Endothelial cell of umbilical vein (primary cell): Measurements from ENCODE around the gene FANCC.

Experiments used
- CTCF ChIP-seq, 2 donors: IDR thresholded peaks; 1 replicate in 1 of 2; 2 replicates in 1 of 2; pipeline ENCODE4 v1.5.1; 2011; ENCODE audit warnings: low read length in 2 of 2, mild to moderate bottlenecking in 2 of 2, moderate library complexity in 2 of 2, control low read depth in 1 of 2, inconsistent platforms in 1 of 2, low read depth in 1 of 2; ENCODE audit not compliant: insufficient read depth in 1 of 2; ENCODE audit errors: extremely low read depth in 1 of 2
- EZH2 ChIP-seq: IDR thresholded peaks from 2 replicates; pipeline ENCODE4 v1.6.1; 2012; ENCODE audit warnings: borderline replicate concordance, low read depth, mild to moderate bottlenecking, moderate library complexity, low read length, inconsistent platforms; ENCODE audit not compliant: severe bottlenecking
- FOS ChIP-seq: IDR thresholded peaks from 2 replicates; pipeline ENCODE4 v1.6.1; 2011; ENCODE audit warnings: mild to moderate bottlenecking, low read length, moderate library complexity, borderline replicate concordance; ENCODE audit not compliant: insufficient read depth
- JUN ChIP-seq: IDR thresholded peaks from 2 replicates; pipeline ENCODE4 v1.6.1; 2011; ENCODE audit warnings: borderline replicate concordance, low read depth; ENCODE audit not compliant: insufficient read length, insufficient read depth
- MYC ChIP-seq: IDR thresholded peaks from one replicate; pipeline ENCODE4 v1.6.1; 2011; ENCODE audit warnings: mild to moderate bottlenecking, low read depth, low read length
- POLR2A ChIP-seq: IDR thresholded peaks from 2 replicates; pipeline ENCODE4 v1.6.1; 2012; ENCODE audit warnings: low read depth, mild to moderate bottlenecking, control low read depth, low read length
- POLR2AphosphoS5 ChIP-seq: IDR thresholded peaks from 2 replicates; pipeline ENCODE4 v1.6.1; 2012; ENCODE audit warnings: low read depth, mild to moderate bottlenecking, control low read depth, low read length, moderate library complexity; ENCODE audit not compliant: insufficient read depth

- no peak for TF ChIP-seq CTCF (IDR thresholded peaks at IDR 0.05; ENCODE audit: extremely low read depth in 1 of 2, insufficient read depth in 1 of 2, low read depth in 1 of 2, low read length in 2 of 2)
- no peak for TF ChIP-seq POLR2A
- TF ChIP-seq JUN = no peak
- TF ChIP-seq MYC = no peak
- TF ChIP-seq POLR2AphosphoS5 = no peak
- no peak for TF ChIP-seq EZH2
- no peak for TF ChIP-seq FOS
Measured at GRCh38 chr9:95342571-95342970, 25.1 kb upstream of the FANCC start.
